ENCODE results near the gene PLEKHM3.
"Not testable (repeated sequence)": the region's sequence is repeated elsewhere in the genome, so short reads cannot be mapped to it uniquely, and the experiment has no call there.

PLEKHM3 gene

DNA sequence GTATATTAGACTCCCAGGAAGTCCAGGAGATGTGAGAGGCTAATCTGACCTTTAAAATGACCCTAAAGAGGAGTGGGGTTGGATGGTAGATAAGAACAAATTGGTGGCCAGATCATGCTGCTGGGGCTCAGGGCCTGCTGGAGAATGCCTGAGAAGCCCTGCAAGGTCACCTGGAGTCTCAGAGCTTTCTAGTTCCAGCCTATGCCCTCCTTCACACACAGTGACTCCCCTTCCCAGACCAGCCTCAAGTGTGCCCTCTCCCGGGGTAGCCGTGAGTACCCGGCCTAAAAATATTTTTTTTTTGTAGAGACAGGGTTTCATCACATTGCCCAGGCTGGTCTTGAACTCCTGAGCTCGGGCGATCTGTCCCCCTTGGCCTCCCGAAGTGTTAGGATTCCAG, 211.4 kb downstream of the PLEKHM3 start:
- DNase-seq, result no peak

DNA sequence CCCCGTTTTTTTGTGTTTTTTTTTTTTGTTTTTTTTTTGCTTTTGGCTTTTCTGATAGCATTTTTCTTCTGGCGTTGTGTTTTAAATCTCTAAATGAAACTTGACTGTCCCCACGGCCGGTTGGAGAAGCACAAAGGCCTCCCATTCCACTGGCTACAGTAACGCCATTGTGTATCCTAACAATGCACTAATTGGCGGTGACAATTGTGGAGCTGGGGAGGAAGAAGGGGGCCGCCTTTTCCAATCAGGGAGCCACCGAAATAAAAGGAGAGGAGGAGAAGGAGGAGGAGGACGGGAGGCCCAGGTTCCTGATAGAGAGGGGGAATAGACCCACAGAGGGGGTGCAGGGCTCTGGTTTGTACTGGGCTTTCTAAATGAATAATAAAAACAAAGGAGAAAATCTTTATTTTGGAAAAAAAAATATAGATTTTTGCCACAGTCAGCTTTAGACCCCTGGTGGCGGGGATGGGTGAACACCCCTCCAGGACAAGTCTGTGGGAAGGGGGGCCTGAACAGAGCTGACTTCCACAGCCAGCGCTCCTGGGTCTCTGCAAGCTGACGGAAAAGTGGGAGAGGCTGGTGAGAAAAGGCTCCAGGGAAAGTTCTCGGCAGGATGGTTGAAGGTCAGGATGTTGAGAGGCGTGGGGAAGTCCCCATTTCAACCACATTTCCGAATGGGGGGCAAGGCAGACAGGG, 212.0 kb downstream of the PLEKHM3 start:
- DNase-seq, result no peak

DNA sequence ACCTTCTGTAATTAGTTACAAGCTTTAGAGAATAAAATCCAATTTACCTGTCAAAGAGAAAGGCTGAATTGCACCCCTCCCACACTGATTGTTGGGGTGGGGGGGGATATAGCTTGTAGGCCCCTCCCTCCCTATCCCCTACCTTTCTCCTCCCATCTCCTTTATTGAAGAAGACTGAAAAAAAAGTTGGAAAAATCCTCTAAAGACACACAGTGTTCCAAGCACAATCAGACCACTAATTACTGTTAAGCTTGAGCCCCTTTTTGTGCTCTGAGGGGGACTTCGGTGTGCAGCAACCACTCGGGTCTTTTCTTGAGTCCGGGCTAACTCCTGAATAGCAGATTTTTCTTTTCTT, 212.6 kb downstream of the PLEKHM3 start:
- DNase-seq, result no peak

DNA sequence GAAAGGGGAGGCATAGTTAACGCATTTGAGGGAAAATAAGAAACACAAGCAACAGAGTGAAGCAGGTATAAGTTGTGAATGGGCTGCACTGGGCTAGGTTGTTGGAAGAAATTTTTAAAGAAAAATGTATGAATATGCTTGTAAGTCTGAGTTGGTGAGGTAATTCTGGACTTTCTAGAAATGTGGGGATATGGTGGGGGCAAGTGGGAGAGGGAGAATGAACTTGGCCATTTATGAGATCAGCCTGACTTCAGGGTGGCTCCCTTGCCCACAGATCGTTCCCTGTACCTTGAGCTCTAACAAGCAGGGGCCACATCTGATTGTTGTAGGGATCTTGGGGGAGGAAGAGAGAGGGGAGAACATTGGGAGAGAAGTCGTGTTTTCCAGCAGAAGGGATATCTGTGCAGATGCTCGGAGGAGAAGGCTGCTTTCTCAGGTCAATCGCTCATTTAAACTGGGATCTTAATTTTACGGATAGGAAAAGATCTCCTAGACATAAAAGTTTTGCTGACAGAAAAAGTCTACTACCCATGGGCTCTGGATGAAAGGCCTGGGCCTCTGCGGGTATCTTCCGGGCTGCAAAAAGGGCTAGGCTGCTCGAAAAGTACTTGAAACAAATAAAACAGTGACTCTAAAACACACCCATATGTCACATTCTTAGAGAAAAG, 213.1 kb downstream of the PLEKHM3 start:
- DNase-seq, result no peak

DNA sequence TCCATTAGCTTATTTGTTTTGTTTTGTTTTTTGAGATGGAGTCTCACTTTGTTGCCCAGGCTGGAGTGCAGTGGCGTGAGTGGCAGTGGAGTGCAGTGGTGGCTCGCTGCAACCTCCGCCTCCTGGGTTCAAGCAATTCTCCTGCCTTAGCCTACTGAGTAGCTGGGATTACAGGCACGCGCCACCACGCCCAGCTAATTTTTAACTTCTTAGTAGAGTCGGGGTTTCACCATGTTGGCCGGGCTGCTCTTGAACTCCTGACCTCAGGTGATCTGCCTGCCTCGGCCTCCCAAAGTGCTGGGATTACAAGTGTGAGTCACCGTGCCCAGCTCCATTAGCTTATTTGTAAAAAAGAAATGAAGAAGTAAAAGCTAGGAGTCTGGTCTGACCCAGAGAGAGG, 213.7 kb downstream of the PLEKHM3 start:
- not testable (repeated sequence) for DNase-seq

DNA sequence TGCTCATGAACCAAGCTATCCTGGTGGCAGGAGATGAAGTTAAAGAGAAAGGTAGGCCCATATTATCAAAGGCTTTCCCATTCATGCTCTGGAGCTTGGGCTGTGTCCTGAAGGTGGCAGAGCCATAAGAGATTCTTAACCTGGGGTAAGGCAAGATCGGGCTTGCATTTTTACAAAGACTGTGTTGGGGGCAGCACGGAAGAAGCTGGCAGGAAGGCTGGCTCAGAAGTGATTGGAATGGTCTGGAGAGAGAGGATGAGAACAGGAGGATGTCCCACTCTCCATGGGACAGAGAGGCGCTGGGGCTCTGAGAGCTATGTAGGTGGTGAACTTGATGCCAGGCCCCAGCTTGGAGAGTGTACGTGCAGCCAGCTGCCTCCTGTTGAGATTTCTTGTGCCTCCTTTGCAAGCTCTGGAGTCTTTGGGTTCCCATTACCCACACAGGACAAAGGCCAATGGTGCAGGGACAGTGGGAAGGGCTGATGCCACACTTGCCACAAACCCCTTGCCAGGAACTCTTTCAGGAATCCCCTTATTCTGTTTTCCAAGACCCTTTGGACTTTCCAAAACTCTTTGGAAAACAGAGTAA, 215.0 kb downstream of the PLEKHM3 start:
- DNase-seq, result no peak

DNA sequence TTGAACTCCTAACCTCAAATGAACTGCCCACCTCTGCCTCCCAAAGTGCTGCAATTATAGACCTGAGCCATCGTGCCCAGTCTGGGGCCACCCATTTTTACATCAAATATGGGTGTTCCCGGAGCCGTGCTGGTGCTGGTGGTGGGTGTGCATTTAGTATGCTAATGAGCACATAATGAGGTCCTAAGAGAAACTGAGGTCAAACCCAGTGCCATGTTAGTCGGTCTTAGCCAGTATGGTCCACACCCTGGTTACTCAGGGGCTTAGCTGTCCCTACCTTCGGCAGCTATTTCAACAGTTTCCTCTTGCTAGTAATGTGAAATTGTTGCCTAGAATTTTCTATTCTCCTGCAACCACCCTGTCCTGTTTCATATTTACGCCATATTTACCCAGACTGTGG, 217.2 kb downstream of the PLEKHM3 start:
- DNase-seq, result no peak

DNA sequence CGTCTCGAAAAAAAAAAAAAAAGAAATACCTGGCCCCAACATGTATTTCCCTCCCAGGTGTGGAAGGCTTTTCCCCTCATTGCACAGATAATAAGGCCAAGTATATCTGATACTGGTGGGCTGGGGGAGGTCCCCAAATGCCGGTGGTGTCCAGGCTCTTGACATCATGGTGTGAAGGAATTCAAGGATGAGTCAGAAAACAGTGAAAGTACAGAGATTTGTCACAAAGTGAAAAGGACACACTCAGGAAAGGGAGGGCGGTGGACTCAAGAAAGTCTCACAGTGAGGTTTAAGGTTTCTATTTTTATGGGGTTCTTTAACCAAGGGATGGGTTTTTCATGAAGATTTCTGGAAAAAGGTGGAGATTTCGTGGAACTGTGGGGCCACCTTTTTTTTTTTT, 217.8 kb downstream of the PLEKHM3 start:
- DNase-seq, result no peak

DNA sequence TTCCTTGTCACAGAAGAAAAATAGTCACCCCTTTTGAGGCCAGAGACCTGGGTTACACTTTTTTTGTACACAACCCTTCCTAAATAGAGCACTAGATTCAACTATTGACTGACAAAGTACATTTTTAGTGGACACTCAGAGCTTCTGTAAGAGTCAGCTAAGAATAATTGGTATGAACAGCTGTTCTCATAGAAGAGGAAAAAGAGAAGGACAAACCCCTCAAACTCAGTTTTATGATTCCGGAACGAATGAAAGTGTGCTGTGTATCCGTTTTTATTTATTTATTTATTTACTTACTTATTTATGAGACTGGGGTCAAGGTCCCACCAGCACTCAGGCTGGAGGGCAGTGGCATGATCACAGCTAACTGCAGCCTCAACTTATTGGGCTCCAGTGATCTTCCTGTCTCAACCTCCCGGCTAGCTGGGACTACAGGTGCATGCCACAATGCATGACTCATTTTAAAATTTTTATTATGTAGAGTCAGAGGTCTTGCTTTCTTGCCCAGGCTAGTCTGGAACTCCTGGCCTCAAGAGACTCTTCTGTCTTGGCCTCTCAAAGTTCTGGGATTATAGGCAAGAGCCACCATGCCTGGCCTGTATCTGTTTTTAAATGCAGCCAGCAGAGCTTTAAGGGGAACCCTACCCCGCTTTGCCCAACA, 219.6 kb downstream of the PLEKHM3 start:
- DNase-seq, result no peak

DNA sequence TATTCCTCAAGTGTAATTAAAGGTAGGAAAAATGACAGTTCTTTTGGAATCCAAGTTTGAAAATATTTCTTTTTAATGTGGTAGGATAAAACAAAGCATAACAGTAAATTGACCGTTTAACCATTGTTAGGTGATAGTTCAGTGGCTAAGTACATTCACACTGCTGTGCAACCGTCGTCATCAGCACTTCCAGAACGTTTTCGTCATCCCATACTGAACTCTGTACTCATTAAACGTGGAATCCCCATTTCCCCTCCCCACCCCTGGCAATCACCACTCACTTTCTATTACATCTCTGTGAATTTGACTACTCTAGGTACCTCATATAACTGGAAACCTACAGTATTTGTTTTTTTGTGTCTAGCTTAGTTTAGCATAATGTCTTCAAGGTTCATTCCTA, 222.7 kb downstream of the PLEKHM3 start:
- no peak for DNase-seq

DNA sequence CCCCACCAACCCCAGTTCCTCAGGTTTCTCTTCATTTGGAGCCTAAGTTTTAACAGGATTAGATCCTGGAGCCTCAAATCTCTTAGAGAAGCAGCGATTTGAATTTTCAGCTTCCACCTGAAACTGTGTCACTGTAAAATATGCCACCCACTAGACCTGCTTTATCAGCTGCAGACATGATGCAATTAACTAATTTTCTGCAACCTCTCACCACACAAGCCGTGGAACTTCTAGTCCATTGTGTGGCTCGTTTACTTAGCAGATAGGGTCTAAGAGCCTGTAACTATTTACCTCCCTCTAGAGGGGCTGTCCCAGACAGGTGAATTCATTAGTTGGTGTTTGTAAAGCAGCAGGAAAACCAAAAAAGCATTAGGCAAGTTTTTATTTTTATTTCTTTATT, 224.1 kb downstream of the PLEKHM3 start:
- DNase-seq, result peak; percentile 26

DNA sequence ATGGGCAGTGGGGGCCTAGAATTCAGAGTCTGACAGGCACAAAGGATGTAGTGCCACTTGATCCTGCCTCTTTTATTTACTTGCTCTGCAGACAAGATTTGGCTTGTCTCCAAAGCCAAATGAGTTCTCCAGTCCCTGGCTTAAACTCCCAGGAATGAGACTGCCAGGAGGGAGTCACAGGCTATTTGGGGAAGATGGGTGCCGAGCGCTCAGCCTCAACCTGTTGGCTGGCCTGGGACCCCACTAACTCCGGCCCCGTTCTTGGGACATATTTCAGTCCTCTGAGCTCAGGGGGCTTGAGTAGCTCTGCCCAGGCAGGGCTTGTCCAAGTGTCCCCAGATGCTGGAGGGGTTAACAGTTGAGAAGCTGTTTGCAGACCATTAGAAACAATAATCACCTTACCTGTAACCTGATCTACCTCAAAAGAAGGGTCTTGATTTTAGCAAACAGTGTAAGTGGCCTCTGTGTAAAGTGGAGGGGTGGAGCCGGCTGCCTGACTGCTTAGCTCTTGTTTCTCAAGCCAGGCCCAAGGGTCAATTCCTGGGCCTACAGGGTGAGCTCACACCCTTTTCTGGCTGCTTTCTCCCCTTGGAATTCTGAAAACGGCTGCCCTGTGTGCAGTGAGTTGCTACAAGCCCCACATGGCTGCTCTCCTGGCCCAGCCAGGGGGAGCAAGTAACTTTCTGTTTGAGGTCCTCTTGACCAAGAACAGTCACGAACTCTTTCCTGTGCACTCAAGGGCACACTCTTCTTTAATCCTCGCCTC, 228.6 kb downstream of the PLEKHM3 start:
- peak; percentile 30 for DNase-seq

DNA sequence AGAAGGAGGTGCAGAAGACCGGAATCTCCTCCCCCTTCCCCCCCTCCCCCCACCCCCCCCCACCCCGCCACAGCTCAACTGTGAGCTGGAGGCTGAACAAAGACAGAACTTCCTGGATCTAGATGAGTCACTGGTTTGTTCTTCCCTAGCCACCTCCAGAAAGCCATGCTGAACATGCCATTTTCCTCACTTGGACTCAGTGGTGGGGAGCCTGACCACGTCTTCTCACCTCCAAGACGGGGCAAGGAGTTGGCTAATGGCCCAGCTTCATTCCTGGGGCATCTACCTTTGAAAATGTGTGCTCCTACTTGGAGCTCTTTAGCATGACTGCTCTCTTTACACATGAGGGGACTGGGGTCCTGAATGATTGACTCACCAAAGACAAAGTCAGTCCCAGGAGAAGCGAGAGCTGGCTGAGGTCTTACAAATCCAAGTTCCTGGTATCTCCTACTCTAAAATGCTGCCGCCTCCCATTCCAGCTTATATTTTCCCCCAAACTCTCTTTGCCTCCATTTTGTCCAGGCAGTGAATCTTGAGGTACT, 233.0 kb downstream of the PLEKHM3 start:
- no peak for DNase-seq

DNA sequence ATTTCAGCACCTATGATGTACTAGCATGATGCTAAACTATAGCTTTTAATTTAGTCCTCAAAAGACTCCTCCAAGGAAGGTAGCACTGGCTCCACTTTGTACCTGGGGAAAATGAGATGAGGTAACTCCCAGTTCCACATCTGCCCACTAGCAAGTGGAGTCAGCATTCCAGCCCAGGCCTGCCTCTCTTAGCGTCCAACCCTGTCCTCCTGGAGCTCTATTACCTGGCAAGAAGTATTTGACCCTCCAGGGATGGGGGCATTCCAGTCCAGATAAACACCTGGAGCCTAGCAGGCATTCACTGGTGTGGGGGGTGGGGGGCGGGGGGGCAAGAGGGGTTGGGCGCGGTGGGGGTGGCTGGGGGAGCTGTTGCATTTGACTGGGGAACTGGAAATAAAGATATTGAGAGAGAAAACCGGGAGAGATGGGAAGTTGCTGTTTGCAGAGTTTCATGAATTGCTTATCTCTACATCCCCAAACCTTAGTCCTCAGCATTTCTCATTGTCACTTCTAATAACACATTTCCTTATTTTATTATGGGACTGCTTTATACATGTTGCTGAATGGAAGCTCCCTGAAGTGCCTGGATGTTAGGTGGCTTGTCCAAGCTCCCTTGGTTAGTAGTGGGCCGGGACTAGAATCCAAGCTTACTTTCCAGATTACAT, 233.6 kb downstream of the PLEKHM3 start:
- DNase-seq, result no peak

DNA sequence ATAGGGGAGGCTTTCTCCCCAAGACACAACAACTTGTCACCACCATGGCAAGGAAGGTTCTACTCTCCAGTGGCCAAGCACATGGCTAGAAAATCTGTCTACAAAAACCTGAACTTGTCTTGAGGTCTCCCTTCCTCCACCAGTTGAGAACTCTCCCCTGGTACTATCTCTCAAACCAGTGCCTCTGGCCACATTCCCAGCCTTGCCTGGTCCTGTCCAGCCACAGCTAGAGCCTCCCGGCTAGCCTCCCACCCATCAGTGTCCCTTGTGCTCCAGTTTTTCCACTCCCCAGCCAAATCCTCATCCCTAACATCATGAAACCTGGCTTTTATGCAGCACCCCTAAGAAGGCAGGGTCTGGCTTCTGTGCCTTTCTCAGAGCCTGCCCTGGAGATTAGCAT, 234.4 kb downstream of the PLEKHM3 start:
- no peak for DNase-seq

DNA sequence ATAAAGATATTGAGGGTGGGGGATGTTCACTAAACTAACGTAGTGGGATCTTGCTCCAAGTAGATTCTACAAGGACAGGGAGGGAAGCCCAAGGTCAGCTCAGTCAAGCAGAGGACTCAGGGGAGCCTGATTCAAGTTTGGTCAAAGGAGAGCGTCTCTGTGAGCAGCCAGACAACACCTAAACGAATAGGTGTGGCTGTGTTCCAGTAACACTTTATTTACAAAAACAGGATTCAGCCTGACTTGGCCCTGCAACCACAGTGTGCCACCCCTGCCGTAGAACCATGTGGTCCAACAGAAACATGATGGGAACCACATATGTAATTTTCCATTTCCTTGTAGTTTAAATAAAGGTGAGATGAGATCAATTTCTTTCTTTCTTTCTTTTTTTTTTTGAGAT, 237.5 kb downstream of the PLEKHM3 start:
- DNase-seq, result no peak

DNA sequence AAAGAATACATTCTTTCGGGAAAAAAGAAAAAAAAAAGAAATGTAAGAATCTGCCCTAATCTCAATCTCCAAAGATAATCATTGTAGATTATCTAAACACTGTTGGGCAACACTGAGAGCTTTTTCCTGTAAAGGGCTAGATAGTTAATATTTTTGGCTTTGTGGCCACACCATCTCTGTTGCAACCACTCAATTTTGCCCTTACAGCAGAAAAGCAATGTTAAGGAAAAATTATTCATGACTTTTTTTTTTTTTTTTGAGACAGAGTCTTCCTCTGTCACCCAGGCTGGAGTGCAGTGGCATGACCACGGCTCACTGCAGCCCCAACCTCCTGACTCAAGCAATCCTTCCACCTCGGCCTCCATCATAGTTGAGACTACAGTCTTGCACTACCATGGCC, 238.3 kb downstream of the PLEKHM3 start:
- DNase-seq, result no peak

DNA sequence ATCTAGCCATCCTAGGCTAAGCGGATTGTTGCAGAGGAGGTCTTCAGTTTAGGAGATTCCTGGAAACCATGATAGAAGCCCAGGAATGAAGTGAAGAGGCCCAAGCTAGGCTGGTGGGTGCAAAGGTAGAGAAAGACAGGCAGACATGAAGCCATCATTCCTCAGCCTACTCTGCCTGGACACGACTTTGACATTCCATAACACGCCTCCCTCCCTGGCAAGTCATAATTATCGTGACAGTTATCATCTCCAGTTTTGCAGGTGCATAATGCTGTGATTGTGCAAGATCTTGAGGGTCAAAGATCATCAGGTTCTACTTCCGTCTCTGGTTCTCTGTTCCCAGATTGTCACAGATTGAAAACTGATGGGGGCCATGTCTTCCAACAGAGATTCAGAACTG, 240.4 kb downstream of the PLEKHM3 start:
- no peak for DNase-seq

DNA sequence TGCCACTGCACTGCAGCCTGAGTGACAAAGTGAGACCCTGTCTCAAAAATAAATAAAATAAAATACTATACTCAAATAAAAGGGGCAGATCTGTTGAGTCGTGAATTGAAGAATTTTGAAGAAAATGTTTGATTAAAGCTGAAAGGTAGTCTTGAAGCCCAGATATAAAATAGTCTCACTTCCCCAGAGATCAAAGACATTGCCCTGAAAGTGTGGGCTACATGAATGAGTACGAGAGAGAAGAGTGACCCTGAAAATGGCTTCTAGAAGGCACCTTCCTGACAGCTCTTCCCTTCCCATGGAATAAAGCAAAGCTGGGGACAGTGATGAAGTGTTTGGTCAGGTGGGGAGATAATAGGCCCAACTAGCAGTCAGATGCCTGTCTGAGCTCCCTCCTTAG, 241.8 kb downstream of the PLEKHM3 start:
- no peak for DNase-seq

DNA sequence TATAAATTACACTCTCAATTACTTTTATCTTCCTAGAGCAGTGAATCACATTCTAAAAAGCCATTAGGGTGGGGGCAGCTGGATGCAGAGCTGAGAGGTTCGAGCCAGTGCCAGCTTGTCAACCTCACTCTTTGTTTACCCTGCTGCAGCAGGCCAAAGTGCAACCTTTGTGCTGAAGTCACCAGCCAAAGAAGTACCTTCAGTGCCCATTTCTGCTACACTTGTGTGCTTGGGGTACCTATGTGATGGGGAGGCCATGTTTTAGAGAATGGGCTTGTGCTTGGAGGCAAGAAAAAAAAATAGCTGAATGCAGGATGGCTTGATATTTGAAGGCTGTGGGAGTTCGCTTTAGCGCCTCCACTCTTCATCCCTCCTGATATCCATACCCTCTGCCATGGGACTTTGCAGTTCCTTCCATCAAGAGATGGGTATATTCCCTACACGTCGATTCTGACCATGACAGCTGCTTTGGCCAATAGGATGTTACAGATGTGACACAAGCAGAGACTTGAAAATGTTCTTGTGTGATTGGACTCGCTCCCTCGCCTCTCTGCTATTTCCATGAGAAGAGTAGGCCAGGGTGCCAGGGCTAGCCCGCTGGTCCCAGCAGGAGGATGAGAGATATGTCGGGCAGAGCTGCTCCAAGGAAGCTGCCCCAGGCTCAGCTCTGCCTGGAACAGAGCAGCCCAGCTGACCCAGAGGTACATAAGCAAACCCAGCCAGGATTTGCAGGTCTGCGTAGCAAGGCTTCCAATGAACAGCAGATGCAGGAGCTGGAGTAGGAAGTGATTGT, 242.9 kb downstream of the PLEKHM3 start:
- no peak for DNase-seq

DNA sequence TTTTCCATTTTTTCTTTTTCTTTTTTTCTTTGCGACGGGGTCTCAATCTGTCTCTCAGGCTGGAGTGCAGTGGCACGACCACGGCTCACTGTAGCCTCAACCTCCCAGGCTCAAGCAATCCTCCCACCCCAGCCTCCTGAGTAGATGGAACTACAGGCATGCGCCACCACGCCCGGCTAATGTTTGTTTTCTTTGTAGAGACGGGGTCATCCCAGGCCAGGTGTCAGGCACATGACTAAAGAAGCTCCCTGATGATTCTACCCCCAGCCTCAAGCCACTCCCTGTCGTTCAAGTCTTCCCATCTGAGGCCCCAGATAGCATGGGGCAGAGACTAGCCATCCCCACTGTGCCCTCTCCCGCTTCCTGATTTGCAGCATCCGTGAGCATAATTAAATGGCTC, 245.8 kb downstream of the PLEKHM3 start:
- no peak for DNase-seq
